PC-9 (cell line): Measurements from ENCODE around the gene CTR9. TPM values are rescaled to one million over a fixed set of nuclear protein-coding genes. Genes with fewer than 3 reads are reported as not detected.

ENCODE experiments used
- BruUV-seq: library from RNA; stranded (reverse); fragments of 400-500 nt; replicated peaks from 2 replicates; lab custom pipeline; 2021; lab: Mats Ljungman, UMichigan
- CTCF ChIA-PET: fragments of 300-600 bp; sonication (Branson Sonifier 250); formaldehyde crosslinking; loops from one replicate; lab custom pipeline; 2022; ENCODE audit warnings: antibody characterized with exemption; lab: Charles Lee
- POLR2A ChIA-PET: fragments of 300-600 bp; sonication (Branson Sonifier 250); formaldehyde crosslinking; loops from one replicate; lab custom pipeline; 2022; ENCODE audit warnings: antibody characterized with exemption; ENCODE audit not compliant: unreplicated experiment; lab: Charles Lee
- DNase-seq, 2 experiments: peaks; one replicate each; pipeline versions ENCODE4 v3.0.0 to v3.0.0-alpha.2; 2015 to 2022; ENCODE audit warnings: mixed read lengths in 1 of 2
- H2AFZ ChIP-seq: fragments of 200-600 bp; sonication (generic); 2 replicates; pipeline ENCODE4 v1.8.1; 2017; ENCODE audit warnings: antibody characterized with exemption
- H3F3A ChIP-seq: fragments of 200-600 bp; sonication (generic); 2 replicates; pipeline ENCODE4 v1.8.1; 2017; ENCODE audit warnings: antibody characterized with exemption, mild to moderate bottlenecking, low read depth; ENCODE audit not compliant: insufficient read depth
- H3K27ac ChIP-seq: fragments of 200-600 bp; sonication (generic); 2 replicates; pipeline ENCODE4 v1.6.1; 2016; ENCODE audit warnings: mixed run types
- H3K27me3 ChIP-seq: fragments of 200-600 bp; sonication (generic); 2 replicates; pipeline ENCODE4 v1.6.1; 2016; ENCODE audit warnings: low read depth, mixed run types; ENCODE audit not compliant: insufficient read depth
- H3K36me3 ChIP-seq: fragments of 200-600 bp; sonication (generic); 2 replicates; pipeline ENCODE4 v1.6.1; 2016; ENCODE audit warnings: low read depth, mixed run types
- H3K4me1 ChIP-seq: fragments of 200-600 bp; sonication (generic); replicated peaks from 2 replicates; pipeline ENCODE4 v1.6.1; 2016; ENCODE audit warnings: mixed run types; ENCODE audit not compliant: insufficient read depth
- H3K4me2 ChIP-seq: fragments of 200-600 bp; sonication (generic); 2 replicates; pipeline ENCODE4 v1.6.1; 2017; ENCODE audit warnings: mixed run types
- H3K4me3 ChIP-seq: fragments of 200-600 bp; sonication (generic); 2 replicates; pipeline ENCODE4 v1.6.1; 2016; ENCODE audit warnings: mixed run types
- H3K79me2 ChIP-seq: fragments of 200-600 bp; sonication (generic); 2 replicates; pipeline ENCODE4 v1.6.1; 2017; ENCODE audit warnings: low read depth, mixed run types
- H3K9me2 ChIP-seq: fragments of 200-600 bp; sonication (generic); 2 replicates; pipeline ENCODE4 v1.8.1; 2017; ENCODE audit warnings: mild to moderate bottlenecking; ENCODE audit not compliant: insufficient read depth
- H3K9me3 ChIP-seq: fragments of 200-600 bp; sonication (generic); 2 replicates; pipeline ENCODE4 v1.8.1; 2016; ENCODE audit warnings: low read depth; ENCODE audit not compliant: insufficient read depth
- H4K20me1 ChIP-seq: fragments of 200-600 bp; sonication (generic); 2 replicates; pipeline ENCODE4 v1.8.1; 2017; ENCODE audit not compliant: insufficient read depth
- CTCF ChIP-seq: fragments of 200-600 bp; sonication (generic); conservative IDR thresholded peaks from 2 replicates; pipeline ENCODE4 v1.6.1; 2017; ENCODE audit warnings: mixed run types, antibody characterized with exemption, mild to moderate bottlenecking, moderate library complexity
- EZH2 ChIP-seq: fragments of 200-600 bp; sonication (generic); IDR thresholded peaks from 2 replicates; pipeline ENCODE4 v1.8.0; 2017; ENCODE audit warnings: antibody characterized with exemption, low read depth
- intact Hi-C: fragments of 100-400 bp; cut with micrococcal nuclease; formaldehyde crosslinking; loops from one replicate; pipeline ENCODE4 v1.10.0; 2022; ENCODE audit not compliant: unreplicated experiment
- total RNA-seq: library from RNA; stranded (reverse); gene quantifications from 2 replicates; pipeline ENCODE4 v1.2.3, GENCODE V29; 2021

Gene CTR9
- total RNA-seq, 1 experiment from 2014 or later, result 19.7 TPM

GRCh38 chr11:10722307-10722706 is 28.7 kb upstream of the CTR9 start:
- H3K27ac ChIP-seq, result no peak overlapping the region
- H3K9me3 ChIP-seq, result no peaks in the 10 kb centered on the region
- no peak overlapping the region for H3K4me3 ChIP-seq
- no TSS peak for BruUV-seq
- POLR2A ChIA-PET, result no interaction called here
- no peak overlapping the region for H3K4me2 ChIP-seq
- no peaks in the 10 kb centered on the region for H4K20me1 ChIP-seq
- no peaks in the 10 kb centered on the region for H3K36me3 ChIP-seq
- no peak for DNase-seq
- no peak for TF ChIP-seq EZH2
- no peak for TF ChIP-seq CTCF
- intact Hi-C loops, result no loop called here
- H3F3A ChIP-seq, result no peaks in the 10 kb centered on the region
- H3K9me2 ChIP-seq, result no peaks in the 10 kb centered on the region
- no peaks in the 10 kb centered on the region for H3K27me3 ChIP-seq
- H3K79me2 ChIP-seq, result no peaks in the 10 kb centered on the region
- H2AFZ ChIP-seq, result no peak overlapping the region
- CTCF ChIA-PET, result no interaction called here
- H3K4me1 ChIP-seq, result no peaks in the 10 kb centered on the region

GRCh38 chr11:10725114-10725906 is 25.7 kb upstream of the CTR9 start:
- BruUV-seq, result no TSS peak
- no peaks in the 10 kb centered on the region for H3K36me3 ChIP-seq
- H3K27ac ChIP-seq, result no peak overlapping the region
- no peaks in the 10 kb centered on the region for H3K27me3 ChIP-seq
- TF ChIP-seq CTCF, result no peak
- TF ChIP-seq EZH2, result no peak
- H3K4me1 ChIP-seq, result no peaks in the 10 kb centered on the region
- H3K79me2 ChIP-seq, result no peaks in the 10 kb centered on the region
- no peaks in the 10 kb centered on the region for H3K9me2 ChIP-seq
- intact Hi-C loops, result no loop called here
- no peak overlapping the region for H3K4me3 ChIP-seq
- no peaks in the 10 kb centered on the region for H3K9me3 ChIP-seq
- no peak overlapping the region for H3K4me2 ChIP-seq
- ChIA-PET POLR2A (no interaction called here), CTCF (interaction anchor here (1.1 kb wide), 1 partner anchor 9 kb away, joined by 7 read pairs; no protein-coding TSS in a partner anchor)
- H4K20me1 ChIP-seq, result no peaks in the 10 kb centered on the region
- H2AFZ ChIP-seq, result no peak overlapping the region
- H3F3A ChIP-seq, result no peaks in the 10 kb centered on the region
- peak in 1 of 2 experiments; percentile 12 for DNase-seq

GRCh38 chr11:10725907-10726253 is 25.2 kb upstream of the CTR9 start:
- no peak overlapping the region for H3K4me2 ChIP-seq
- intact Hi-C loops, result no loop called here
- no peak overlapping the region for H2AFZ ChIP-seq

More at GRCh38 chr11:10725907-10726253, 25.2 kb upstream of the CTR9 start:
- no TSS peak for BruUV-seq
- Histone ChIP-seq H3K27ac (no peak overlapping the region), H3F3A (no peaks in the 10 kb centered on the region), H4K20me1 (no peaks in the 10 kb centered on the region), H3K4me3 (no peak overlapping the region), H3K79me2 (no peaks in the 10 kb centered on the region), H3K36me3 (no peaks in the 10 kb centered on the region), H3K4me1 (no peaks in the 10 kb centered on the region), H3K9me2 (no peaks in the 10 kb centered on the region), H3K9me3 (no peaks in the 10 kb centered on the region), H3K27me3 (no peaks in the 10 kb centered on the region)
- TF ChIP-seq EZH2, result no peak
- no peak for TF ChIP-seq CTCF
- POLR2A ChIA-PET, result no interaction called here
- CTCF ChIA-PET, result interaction anchor here (1.1 kb wide), 1 partner anchor 9 kb away, joined by 7 read pairs; no protein-coding TSS in a partner anchor
- no peak for DNase-seq
